LNCaP clone FGC (cell line): ENCODE results near the gene DOCK4.

Source experiments
- DNase-seq: peaks from one replicate; pipeline ENCODE4 v3.0.0-alpha.2; 2011; ENCODE audit warnings: low read depth
- H3K4me3 ChIP-seq: 2 replicates; pipeline ENCODE4 v1.5.1; 2011; ENCODE audit warnings: mild to moderate bottlenecking, low read depth, low read length, control low read depth
- CTCF ChIP-seq: IDR thresholded peaks from 2 replicates; pipeline ENCODE4 v1.5.1; 2012; ENCODE audit warnings: mild to moderate bottlenecking; ENCODE audit not compliant: control insufficient read depth, insufficient read depth; ENCODE audit errors: extremely low read depth

Gene DOCK4

GRCh38 chr7:112013274-112013673, 192.9 kb downstream of the DOCK4 start:
- no peak overlapping the region for H3K4me3 ChIP-seq
- no peak for DNase-seq
- TF ChIP-seq CTCF = no peak

DNA sequence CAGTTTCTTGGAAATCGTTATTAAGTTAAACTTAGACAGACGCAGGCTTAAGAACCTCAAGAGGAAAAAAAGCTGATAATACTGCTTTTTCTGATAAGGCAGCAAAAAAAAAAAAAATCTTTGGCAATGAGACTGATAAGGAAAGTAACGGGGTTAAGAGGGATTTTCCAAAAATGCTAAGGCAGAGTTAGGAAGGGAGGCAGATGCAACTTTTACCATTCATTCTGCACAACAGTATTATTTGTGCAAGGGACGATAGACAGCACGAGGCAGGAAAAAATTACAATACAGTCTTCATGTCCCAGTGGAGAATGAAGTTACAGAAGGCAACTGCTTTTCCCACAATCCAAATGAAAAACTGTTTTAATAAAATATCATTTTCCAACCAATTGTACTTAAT, 194.0 kb downstream of the DOCK4 start:
- no peak overlapping the region for H3K4me3 ChIP-seq
- no peak for DNase-seq
- no peak for TF ChIP-seq CTCF

DNA sequence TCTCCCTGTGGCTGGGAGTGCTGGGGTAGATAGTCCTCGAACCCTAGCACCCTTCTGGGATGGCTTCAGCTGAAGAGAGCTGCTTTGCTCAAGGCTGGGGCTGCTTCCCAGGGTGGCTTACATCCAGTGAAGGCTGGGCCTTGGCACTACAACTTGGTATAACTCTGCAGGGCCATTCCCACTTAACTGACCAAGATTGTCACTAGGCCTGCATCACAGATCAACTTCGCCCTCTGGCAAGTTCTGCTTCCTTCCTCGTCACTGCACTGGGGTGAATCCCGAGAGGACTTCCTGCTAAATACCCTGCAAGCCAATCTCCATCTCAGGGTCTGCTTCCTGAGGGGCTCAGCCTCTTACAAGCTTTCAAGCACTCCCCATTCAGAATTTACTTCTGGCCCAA, 195.2 kb downstream of the DOCK4 start:
- no peak overlapping the region for H3K4me3 ChIP-seq
- no peak for TF ChIP-seq CTCF
- DNase-seq = no peak

DNA sequence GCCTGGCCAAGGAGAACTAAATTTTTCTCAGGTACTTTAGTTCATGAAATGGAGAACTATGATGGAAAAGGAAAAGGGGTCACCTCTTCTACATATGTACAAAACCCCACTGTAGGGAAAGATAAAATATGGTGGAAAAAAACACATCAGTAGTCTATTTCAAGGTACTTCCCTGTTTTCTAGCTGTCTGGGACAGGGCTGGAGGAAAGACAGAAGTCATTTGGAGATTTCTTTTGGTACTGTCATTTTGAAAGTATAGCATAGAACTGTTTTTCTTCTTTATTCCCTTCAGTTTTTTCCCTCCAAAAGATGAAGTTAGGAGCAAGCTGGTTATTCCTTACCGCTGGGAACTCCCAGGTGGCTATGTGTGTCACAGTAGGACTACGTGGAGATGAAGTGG, 196.1 kb downstream of the DOCK4 start:
- H3K4me3 ChIP-seq = no peak overlapping the region
- DNase-seq = no peak
- no peak for TF ChIP-seq CTCF

DNA sequence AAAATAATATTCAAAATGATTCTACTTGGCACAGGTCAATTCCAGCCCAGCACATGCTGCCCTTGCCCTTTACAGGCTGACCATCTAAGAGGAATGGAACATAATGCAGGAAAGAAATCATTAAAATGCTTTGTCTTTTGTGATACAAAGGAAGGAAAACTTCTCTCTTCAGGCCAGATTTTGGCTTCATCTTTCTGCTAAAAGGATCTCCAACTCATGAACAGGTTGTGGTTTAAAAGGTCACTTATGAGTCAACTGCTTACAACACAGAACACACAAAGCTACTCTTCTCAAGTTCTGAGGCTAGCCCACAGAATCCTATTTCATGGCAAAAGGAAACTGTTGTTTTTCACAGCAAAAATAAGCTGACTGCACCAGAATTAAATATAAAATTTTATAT, 197.1 kb downstream of the DOCK4 start:
- H3K4me3 ChIP-seq = no peak overlapping the region
- no peak for TF ChIP-seq CTCF
- no peak for DNase-seq

- no peak overlapping the region for H3K4me3 ChIP-seq
- no peak for TF ChIP-seq CTCF
- no peak for DNase-seq
Observed at GRCh38 chr7:112007185-112007584, 199.0 kb downstream of the DOCK4 start.

- no peak overlapping the region for H3K4me3 ChIP-seq
- TF ChIP-seq CTCF = no peak
- DNase-seq = no peak
Observed at GRCh38 chr7:112006071-112006470, 200.1 kb downstream of the DOCK4 start.
